CD4-positive, alpha-beta T cell treated with Interleukin-4 for 1 hour (primary cell): Measurements from ENCODE around the gene FBXO7.
A peak's percentile ranks its signal among the peaks of the same experiment; 100 is the strongest.
"Not testable (repeated sequence)": the region's sequence is repeated elsewhere in the genome, so short reads cannot be mapped to it uniquely, and the experiment has no call there.

Source experiments
- DNase-seq, 2 donors: peaks; one replicate each; pipeline ENCODE4 v3.0.0-alpha.2; 2020 to 2022

FBXO7 gene

GRCh38 chr22:32474635-32475467 lies at the start of gene FBXO7:
TSS of gene FBXO7 (plus strand) at chr22:32474811. CDS start at chr22:32475003, 192 bp downstream.
- DNase-seq = peak; percentile 86

DNA sequence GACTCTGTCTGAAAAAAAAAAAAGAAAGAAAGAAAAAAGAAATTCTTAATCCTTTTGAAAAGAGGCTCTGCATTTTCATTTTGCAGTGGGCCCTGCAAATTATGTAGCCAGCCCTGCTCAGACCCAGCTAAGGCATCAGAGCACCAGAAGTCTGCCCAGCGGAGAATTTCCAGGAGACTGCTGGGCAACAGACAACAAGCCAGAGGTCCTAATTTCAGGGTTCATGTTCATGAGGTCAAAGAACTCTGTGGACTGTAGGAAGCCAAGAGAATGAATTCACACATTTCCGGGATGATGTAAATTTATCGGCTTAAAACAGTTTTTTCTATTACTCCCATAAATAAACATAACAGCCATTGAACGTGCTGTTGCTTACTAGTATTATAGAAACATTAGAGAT lies 47.7 kb upstream of the FBXO7 start:
- no peak for DNase-seq

- no peak for DNase-seq
Measured at GRCh38 chr22:32430352-32430751, 44.3 kb upstream of the FBXO7 start.

DNA sequence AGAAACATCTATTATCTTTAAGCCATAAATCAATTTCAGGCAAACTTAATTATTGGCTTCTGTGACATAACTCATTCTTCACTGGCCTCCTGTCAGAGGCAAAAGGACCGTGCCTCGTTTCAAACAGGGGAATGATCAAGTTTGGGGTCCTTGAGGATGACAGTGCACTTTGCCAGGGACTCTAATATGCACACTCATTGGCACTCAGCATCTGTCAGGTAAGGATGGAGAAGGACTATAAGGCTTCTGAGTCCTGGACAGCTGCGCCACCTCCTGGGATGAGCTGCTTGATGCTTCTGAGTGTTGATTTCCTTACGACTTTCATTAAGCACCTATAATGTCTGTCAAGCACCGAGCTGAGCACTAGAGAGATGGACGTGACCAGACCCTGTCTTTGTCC lies 30.5 kb upstream of the FBXO7 start:
- DNase-seq = no peak

- DNase-seq = no peak
Measured at GRCh38 chr22:32446321-32446720, 28.3 kb upstream of the FBXO7 start.

- DNase-seq = no peak
Measured at GRCh38 chr22:32448980-32449379, 25.6 kb upstream of the FBXO7 start.

DNA sequence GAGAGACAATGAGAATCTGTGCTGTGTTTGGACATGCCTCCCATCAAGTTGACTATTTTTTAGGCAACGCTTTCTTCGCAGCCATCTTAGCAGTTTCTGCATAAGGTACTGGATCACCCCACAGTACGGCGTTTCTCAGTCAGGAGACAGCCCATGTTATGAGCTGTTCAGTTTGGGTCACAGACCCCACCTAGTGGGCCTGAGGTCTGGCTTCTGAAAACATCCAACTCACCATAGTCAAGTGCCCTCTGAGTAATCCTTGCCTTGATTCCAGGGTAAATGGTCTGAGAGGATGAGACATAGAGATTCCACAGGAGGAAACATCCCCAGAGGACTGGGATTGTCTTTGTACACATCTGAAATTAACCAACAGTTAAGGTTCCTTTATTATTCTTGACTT lies 17.6 kb upstream of the FBXO7 start:
- DNase-seq = no peak

GRCh38 chr22:32462452-32462851 lies 12.2 kb upstream of the FBXO7 start:
- DNase-seq = no peak

- DNase-seq = no peak
Measured at GRCh38 chr22:32465661-32466060, 8.9 kb upstream of the FBXO7 start.

DNA sequence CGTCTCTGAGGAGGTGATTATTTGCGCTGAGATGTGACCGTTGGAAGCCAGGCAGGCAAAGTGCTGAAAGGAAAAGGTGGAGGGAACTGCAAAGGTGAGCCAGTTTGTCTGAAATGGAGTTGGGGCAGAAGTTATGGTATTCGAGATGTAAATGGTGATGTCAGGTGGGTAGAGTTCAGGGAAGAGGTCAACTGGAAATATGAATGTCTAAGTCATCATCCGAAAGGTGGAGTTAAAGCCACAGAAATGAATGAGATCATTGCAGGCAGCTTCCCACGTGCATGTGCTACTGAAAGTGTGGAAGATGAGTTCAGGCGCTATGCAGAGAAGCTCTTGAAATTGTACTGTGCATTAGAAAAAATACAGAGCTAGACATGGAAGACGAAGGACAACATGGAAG lies 8.1 kb upstream of the FBXO7 start:
- no peak for DNase-seq

- no peak for DNase-seq
Measured at GRCh38 chr22:32469799-32470212, 4.8 kb upstream of the FBXO7 start.

DNA sequence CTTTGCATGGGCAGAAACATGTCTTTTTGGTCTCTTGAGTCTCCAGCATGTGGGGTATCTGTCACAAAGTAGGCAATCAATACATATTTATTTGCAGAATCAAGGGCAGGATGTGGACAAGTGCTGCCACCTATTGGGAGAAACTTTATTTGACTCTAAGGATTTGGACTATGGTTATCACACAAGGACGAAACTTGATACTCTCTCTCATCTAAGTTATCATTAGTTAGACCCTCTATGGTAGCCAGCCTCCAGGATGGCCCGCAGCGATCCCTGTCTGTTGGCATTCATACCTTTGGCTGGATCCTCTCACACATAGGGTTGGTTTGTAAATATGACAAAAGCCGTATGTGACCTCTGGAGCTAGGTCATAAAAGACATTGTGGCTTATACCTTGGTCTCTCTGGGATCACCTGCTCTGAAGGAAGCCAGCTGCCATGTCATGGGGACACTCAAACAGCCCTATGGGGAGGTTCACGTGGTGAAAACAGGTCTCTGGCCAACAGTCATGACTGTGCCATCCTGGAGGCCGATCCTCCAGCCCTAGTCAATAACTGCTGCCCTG lies 1.1 kb upstream of the FBXO7 start:
- DNase-seq = peak; percentile 46 to 81

DNA sequence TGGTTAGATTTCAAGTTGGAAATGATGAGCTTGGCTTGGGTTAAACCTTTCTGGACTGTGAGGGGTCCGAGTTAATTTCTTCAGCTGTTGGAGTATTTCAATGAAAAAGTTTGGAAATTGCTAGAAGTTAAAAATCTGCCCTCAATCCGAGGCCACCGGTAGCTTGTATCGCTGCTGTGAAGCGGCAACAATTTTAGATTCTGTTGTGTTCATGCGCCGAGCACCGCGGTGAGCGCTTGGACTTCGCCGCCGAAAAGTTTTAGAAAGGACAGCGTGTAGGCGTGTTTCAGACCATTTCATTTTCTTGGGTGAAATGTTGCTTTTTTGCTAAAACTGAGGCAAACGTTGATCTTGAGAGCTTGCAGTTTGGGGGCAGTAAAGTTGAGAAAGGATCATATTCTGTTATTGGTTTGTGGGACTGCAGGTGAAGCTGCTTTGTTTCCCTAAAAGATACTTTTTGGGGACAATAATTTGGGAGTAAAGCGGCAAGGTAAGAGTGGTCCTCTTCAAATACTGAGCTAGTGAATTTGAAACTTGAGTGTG lies 928 bp downstream of the FBXO7 start:
- DNase-seq = peak in 1 of 2 donors; percentile 20

- peak in 1 of 2 donors; percentile 30 for DNase-seq
Measured at GRCh38 chr22:32476281-32477195, 1.9 kb downstream of the FBXO7 start.

DNA sequence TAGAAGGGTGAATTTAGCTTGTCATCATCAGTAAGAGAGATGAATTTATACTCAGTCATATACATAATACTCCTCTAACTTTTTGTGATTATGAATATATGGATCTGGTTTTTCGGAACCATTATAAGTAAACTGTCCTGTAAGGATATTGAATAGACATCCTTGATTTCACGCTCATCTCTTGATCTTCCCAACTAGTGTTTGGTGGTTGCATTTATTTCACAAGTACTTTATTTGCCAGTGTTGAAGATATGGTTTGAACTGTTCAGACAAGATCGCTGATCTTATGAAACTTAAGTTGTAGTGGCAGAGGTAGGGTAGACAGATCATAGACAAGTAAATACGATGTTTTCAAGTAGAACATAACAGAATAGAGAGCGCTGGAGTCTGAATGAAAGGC lies 3.0 kb downstream of the FBXO7 start:
- no peak for DNase-seq

DNA sequence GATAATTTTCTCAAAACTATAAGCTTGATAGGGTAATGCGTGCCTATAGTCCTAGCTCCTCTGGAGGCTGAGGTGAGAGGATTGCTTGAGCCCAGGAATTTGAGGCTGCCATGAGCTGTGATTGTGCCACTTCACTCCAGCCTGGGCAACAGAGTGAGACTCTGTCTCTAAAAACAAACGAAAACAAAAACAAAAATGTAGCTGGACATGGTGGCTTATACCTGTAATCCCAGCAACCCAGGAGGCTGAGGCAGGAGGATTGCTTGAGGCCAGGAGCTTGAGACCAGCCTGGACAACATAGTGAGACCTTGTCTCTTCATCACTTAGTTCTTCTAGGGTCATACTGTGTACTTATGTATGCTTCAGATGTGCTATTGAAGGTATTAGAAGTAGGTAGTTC lies 3.9 kb downstream of the FBXO7 start:
- not testable (repeated sequence) for DNase-seq

DNA sequence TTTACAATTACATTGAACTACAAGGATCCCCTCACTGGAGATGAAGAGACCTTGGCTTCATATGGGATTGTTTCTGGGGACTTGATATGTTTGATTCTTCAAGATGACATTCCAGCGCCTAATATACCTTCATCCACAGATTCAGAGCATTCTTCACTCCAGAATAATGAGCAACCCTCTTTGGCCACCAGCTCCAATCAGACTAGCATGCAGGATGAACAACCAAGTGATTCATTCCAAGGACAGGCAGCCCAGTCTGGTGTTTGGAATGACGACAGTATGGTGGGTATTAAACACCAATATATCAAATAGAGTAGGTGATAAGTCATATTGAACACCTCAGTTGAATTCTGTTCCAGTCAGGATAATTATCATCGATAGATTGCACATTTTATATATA lies 4.4 kb downstream of the FBXO7 start:
- DNase-seq = no peak

DNA sequence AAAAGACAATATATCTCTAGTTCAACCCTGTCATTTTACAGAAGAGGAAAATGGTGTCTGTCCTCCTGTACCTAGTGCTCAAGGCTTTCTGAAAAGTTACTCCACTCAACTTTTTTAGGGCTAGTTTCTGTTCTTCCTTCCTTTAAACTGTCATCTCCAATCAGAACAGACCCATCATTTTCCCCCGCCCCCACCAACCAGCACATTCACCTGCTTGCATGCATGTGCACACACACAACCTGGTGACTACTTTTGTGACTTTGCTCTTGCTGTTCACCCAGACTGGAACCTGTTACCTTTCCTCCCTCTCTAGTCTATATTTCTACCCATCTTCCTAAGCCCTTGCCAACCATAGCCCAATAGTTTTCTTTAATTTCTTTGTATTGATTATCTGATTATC lies 5.6 kb downstream of the FBXO7 start:
- no peak for DNase-seq

DNA sequence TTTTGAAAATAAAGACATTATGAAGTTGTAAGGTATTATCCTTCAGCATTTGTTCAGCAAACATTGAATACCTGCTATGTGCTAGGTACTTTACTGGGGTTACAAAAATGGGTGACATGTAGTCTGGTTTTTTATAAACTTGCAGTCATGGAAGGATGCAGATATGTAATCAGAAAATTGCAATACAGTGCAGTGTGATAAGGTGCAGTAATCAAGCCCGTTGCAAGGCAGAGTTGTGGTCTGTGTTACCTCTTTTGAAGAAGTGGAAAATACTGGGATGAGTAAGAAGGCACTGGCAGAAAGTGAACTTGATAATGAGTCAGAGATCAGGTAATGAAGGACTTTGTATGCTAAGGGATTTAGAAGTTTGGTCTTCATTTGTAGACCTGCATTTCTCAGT lies 8.1 kb downstream of the FBXO7 start:
- no peak for DNase-seq

DNA sequence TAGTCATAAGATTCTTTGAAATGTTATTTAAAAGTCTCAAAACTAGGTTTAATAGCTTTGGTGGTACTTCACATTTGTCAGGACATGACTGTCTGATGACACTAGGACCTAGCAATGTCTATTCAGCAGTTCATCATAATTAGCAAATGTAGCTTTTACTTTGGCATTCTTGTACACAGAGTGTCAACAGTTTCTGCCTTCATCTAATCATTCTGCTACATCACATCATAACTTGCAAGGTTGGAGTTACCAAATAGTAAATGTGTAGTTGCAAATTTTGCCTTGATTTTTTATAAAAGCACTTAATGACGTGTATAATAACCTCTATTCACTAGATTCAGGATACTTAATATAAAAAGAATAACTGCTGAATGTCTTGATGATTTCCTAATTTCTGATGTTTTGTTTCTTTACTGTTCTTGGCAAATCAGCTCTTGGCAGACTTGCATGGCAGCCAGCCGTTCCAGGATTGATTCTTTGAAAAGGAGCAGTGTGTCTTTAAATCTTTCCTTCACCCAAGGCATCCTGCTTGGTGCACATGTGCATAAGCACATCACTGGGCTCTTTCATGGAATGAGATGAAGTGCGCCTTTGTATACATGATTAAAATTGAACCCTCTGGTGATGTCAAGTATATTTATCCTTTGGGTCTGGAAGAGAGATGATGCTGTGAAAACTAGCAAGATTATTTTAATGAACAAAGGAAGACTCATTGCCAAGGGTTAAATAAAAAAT lies 12.2 kb downstream of the FBXO7 start:
- no peak for DNase-seq

- no peak for DNase-seq
Measured at GRCh38 chr22:32487461-32487860, 12.8 kb downstream of the FBXO7 start.

DNA sequence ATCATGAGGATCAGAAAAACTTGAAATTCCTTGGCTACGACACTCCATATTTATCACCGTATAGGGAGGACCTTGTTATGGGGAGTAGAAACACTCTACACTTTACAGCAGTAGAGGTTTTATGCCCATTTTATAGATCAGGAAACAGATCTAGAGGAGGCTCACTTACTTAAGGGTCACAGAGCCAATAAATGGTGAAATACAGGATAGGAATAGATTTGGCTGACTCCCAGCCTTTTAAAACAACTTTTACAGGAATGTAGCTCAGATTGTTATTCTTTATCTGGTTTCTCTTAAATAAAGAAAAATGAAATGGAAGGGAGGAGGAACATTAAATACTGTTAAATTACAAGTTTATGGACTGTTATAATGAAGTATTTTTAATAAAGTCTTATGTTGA lies 14.8 kb downstream of the FBXO7 start:
- DNase-seq = no peak

DNA sequence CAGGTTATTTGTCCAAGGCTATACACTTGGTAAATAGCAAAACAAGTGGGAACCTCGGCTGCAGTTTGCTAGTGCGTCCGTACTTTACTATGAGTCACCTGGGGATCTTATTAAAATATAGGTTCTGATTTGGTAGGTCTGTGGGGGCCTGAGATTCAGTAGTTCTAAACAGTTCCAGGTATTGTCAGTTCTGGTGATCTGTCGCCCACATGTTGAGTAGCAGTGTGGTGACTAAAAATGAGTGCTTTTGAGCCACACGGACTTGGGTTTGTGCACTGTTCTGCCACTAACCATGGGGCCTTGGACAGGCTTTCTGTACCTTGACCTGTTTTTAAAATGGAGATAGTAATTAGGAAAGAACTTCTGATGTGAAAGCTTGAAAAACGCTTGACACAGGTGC lies 15.7 kb downstream of the FBXO7 start:
- DNase-seq = no peak
